GM12875 (cell line): ENCODE measurements around the gene ZFHX3.

Experiments
- H3K4me3 ChIP-seq: one replicate; pipeline ENCODE4 v1.5.1; 2011; ENCODE audit warnings: low read depth, low read length, control low read depth
- TF ChIP-seq, protein P1 (sequence below): IDR thresholded peaks from 2 replicates; pipeline ENCODE4 v1.5.1; 2011; ENCODE audit warnings: low read depth, mild to moderate bottlenecking, control low read depth, inconsistent platforms, low read length, moderate library complexity, borderline replicate concordance; ENCODE audit not compliant: insufficient read depth

Gene ZFHX3

DNA sequence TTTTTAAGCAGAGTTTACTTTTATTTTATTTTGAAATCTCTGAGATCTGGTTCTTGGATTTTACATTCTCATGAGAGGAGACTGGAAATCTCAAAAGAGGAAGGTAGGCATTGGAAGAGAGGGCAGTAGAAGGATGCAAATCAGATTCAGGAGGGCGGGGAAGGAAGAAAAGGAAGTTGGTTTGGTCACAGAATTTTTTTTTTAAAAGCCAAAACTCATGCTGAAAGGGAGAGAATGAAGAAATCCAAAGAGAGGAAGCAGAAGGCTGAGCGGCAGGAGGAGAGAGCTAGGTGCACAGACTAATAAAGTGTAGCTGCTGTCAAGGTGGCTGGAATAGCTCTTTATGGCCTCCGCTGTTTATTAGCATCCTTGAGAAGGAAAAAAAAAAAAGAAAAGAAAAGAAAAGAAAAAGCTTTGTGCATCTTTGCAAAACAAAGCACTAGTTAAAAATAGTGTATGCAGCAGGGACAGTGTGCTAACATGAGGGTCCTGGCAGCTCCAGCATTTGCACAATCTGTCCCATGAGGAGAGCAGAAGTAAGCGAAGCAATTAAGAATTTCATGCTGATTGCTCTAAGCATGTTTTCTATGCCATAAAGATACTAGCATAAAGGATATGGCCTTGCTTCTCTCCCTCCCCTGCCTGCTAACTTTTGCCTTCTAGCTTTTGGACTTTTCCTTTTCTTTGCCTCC is 194.2 kb downstream of the ZFHX3 start:
- TF ChIP-seq, protein P1, sequence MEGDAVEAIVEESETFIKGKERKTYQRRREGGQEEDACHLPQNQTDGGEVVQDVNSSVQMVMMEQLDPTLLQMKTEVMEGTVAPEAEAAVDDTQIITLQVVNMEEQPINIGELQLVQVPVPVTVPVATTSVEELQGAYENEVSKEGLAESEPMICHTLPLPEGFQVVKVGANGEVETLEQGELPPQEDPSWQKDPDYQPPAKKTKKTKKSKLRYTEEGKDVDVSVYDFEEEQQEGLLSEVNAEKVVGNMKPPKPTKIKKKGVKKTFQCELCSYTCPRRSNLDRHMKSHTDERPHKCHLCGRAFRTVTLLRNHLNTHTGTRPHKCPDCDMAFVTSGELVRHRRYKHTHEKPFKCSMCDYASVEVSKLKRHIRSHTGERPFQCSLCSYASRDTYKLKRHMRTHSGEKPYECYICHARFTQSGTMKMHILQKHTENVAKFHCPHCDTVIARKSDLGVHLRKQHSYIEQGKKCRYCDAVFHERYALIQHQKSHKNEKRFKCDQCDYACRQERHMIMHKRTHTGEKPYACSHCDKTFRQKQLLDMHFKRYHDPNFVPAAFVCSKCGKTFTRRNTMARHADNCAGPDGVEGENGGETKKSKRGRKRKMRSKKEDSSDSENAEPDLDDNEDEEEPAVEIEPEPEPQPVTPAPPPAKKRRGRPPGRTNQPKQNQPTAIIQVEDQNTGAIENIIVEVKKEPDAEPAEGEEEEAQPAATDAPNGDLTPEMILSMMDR: no peak

DNA sequence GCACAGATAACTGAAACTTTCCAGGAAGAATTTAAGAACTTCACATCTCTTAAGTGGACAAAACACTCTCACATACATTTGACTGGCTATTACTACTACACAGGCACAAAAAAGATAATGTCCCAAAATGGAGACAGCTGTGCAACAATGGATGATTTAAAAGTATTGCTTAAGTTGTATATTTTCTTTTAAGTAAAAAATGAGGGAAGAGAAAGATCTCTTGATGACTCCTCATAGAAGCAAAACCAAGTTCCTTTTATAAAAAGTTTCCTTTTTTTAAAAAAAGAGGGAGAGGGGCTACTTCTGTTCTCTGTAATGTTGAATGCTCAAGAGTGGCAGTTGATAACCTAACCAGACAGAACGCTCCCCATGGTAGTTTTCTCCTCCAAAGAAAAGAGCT is 195.5 kb downstream of the ZFHX3 start:
- no peak overlapping the region for H3K4me3 ChIP-seq
- TF ChIP-seq, protein P1: no peak

More for the DNA sequence above, 194.2 kb downstream of the ZFHX3 start:
- H3K4me3 ChIP-seq: no peak overlapping the region

DNA sequence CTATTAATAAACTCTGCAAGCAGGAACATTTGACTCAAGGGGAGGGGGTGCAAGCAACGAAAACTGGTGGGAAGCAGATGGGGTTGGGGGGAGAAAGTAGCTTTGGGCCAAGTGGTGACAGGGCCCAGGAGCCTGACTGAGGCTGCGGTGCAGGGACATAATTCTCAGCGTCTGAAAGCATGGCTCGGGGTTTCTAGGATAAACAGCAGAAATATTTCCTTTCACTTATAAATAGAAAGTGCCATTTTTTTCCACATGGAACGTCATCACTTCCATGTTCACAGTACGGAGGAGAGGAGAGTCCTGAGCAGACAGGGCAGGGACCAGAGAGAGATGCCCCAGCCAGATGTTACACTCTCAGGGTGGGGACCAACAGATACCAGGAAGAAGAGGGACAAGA is 197.1 kb downstream of the ZFHX3 start:
- TF ChIP-seq, protein P1: no peak
- H3K4me3 ChIP-seq: no peak overlapping the region

DNA sequence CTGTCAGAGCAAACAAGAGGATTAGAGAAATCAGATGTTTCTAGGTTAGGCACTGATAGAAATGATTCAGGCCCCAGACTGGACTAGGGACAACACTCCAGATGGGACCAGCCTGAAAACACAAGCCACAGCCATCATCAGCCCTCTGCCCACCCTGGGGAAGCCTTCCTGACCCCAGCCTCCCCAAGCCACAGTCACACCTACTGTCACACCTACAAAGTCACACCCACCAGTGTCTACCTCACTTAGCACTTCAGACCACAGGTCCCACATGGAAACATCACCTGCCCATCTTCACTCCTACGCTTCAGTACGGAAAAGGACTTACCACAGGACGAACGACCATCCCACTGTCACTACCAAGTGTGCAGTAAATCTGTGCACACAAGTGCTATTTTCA is 197.9 kb downstream of the ZFHX3 start:
- no peak overlapping the region for H3K4me3 ChIP-seq
- TF ChIP-seq, protein P1: no peak

DNA sequence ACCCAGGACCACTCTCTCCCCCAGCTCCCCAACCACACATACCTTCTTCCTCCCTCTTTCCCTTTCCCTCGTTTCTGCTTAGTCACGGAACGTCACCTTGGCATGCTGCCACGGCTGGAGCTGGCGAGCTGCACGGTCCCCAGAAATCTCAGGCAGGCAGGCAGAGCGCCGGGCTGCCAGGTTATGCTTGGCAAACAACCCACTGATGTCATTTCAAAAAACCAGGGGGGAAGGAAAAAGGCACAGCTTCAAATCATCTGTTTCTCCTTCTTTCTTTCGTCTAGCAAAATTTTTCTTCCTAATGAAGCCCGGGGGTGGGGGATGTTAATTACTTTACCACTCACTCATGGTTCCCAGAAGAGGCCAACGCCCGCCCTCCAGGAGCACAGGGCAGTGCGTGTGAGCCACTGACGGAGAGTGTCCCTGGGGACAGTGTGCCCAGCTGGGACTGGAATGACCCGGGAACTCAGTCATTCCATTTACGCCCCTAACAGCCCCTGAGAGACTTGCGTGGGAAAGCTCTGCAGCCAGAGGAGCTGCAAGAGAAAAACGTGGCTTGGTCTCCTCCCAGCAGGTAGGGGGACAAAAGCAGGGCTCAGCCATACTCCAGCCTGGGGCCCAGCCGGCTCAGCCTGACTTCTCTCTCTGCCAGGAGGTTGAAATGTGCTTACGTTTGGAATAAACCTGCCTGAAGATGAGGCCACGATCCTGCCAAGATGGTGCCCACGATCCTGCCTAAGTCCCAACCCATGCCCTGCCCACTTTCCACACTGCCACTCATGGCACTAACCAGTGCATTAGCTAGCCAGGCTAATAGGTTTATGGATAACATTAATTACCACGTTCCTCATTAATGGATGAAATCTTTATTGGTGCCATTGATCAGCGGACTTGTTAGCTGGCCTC is 198.9 kb downstream of the ZFHX3 start:
- TF ChIP-seq, protein P1: no peak
- no peak overlapping the region for H3K4me3 ChIP-seq

DNA sequence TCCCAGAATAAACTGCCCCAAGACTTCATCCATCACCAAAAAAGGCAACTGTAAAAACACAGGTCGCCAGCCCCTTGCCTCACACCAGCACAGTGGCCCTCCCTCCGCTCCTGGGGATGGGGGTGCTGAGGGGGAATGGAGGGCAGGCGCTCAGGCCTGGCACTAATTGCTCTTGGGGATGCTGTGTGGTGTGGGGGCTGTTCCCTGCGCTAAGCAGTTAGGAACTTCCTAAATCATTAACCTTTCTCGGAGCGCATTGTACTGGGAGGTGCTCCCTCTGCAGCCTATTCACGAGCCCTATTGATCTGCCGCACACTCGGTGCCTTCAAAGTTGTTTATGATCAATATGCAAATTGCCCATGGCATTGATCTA is 199.9 kb downstream of the ZFHX3 start:
- H3K4me3 ChIP-seq: no peak overlapping the region
- TF ChIP-seq, protein P1: no peak
